ENCODE results near the gene ETNK1.

The ETNK1 gene

GRCh38 chr12:22656376-22656775 lies 31.4 kb downstream of the ETNK1 start:
- Histone ChIP-seq H3K27ac (no peak overlapping the region), H3K9me3 (ENCODE audit: severe bottlenecking) (no peaks in the 10 kb centered on the region), H3K36me3 (peaks cover 11% of the 10 kb centered on the region), H3K4me3 (ENCODE audit: low read depth, low read length) (no peak overlapping the region), H3K27me3 (ENCODE audit: insufficient read depth, low read depth, severe bottlenecking) (no peaks in the 10 kb centered on the region)
- DNase-seq, result no peak
- no peak for TF ChIP-seq CTCF (IDR thresholded peaks at IDR 0.05; ENCODE audit: low read depth, low read length)

- no peak overlapping the region for H3K27ac ChIP-seq
Observed at GRCh38 chr12:22656831-22657230, 31.9 kb downstream of the ETNK1 start.

GRCh38 chr12:22657538-22657937 lies 32.6 kb downstream of the ETNK1 start:
- no peaks in the 10 kb centered on the region for H3K27me3 ChIP-seq (ENCODE audit: insufficient read depth, low read depth, severe bottlenecking)
- H3K4me3 ChIP-seq (ENCODE audit: low read depth, low read length), result no peak overlapping the region
- no peaks in the 10 kb centered on the region for H3K9me3 ChIP-seq (ENCODE audit: severe bottlenecking)
- peaks cover 9% of the 10 kb centered on the region for H3K36me3 ChIP-seq
- no peak for TF ChIP-seq CTCF (IDR thresholded peaks at IDR 0.05; ENCODE audit: low read depth, low read length)
- no peak for DNase-seq
- H3K27ac ChIP-seq, result no peak overlapping the region

More at GRCh38 chr12:22656831-22657230, 31.9 kb downstream of the ETNK1 start:
- Histone ChIP-seq H3K36me3 (peaks cover 13% of the 10 kb centered on the region), H3K4me3 (ENCODE audit: low read depth, low read length) (no peak overlapping the region), H3K9me3 (ENCODE audit: severe bottlenecking) (no peaks in the 10 kb centered on the region), H3K27me3 (ENCODE audit: insufficient read depth, low read depth, severe bottlenecking) (no peaks in the 10 kb centered on the region)
- DNase-seq, result no peak
- no peak for TF ChIP-seq CTCF (IDR thresholded peaks at IDR 0.05; ENCODE audit: low read depth, low read length)

GRCh38 chr12:22658214-22658613 lies 33.2 kb downstream of the ETNK1 start:
- H3K27ac ChIP-seq, result no peak overlapping the region
- TF ChIP-seq CTCF (IDR thresholded peaks at IDR 0.05; ENCODE audit: low read depth, low read length), result no peak
- no peaks in the 10 kb centered on the region for H3K27me3 ChIP-seq (ENCODE audit: insufficient read depth, low read depth, severe bottlenecking)
- H3K36me3 ChIP-seq, result peaks cover 14% of the 10 kb centered on the region
- no peak for DNase-seq
- H3K9me3 ChIP-seq (ENCODE audit: severe bottlenecking), result no peaks in the 10 kb centered on the region
- no peak overlapping the region for H3K4me3 ChIP-seq (ENCODE audit: low read depth, low read length)

- Histone ChIP-seq H3K36me3 (peaks cover 14% of the 10 kb centered on the region), H3K27me3 (ENCODE audit: insufficient read depth, low read depth, severe bottlenecking) (no peaks in the 10 kb centered on the region), H3K9me3 (ENCODE audit: severe bottlenecking) (no peaks in the 10 kb centered on the region), H3K27ac (no peak overlapping the region), H3K4me3 (ENCODE audit: low read depth, low read length) (no peak overlapping the region)
- DNase-seq, result no peak
- no peak for TF ChIP-seq CTCF (IDR thresholded peaks at IDR 0.05; ENCODE audit: low read depth, low read length)
Observed at GRCh38 chr12:22662356-22662755, 37.4 kb downstream of the ETNK1 start.

- no peaks in the 10 kb centered on the region for H3K27me3 ChIP-seq (ENCODE audit: insufficient read depth, low read depth, severe bottlenecking)
- H3K36me3 ChIP-seq, result peaks cover 14% of the 10 kb centered on the region
- no peak overlapping the region for H3K4me3 ChIP-seq (ENCODE audit: low read depth, low read length)
- no peak for TF ChIP-seq CTCF (IDR thresholded peaks at IDR 0.05; ENCODE audit: low read depth, low read length)
- no peak overlapping the region for H3K27ac ChIP-seq
- no peaks in the 10 kb centered on the region for H3K9me3 ChIP-seq (ENCODE audit: severe bottlenecking)
- DNase-seq, result no peak
Observed at GRCh38 chr12:22665476-22665875, 40.5 kb downstream of the ETNK1 start.
